Sigmoid colon (tissue), 7 donors: Measurements from ENCODE around the gene NME3. TPM values are rescaled to one million over a fixed set of nuclear protein-coding genes. Genes with fewer than 3 reads are reported as not detected.

Experiments used
- DNase-seq: peaks from one replicate; pipeline ENCODE4 v3.0.0-alpha.2; 2019
- H3K27ac ChIP-seq, 4 donors: fragments of 200-600 bp; sonication (generic); one replicate each; pipeline ENCODE4 v1.5.1; 2016 to 2019; ENCODE audit warnings: mild to moderate bottlenecking in 1 of 4
- H3K27me3 ChIP-seq, 3 donors: fragments of 200-600 bp; sonication (generic); one replicate each; pipeline ENCODE4 v1.5.1; 2019; ENCODE audit warnings: mild to moderate bottlenecking in 1 of 3
- H3K36me3 ChIP-seq, 4 donors: fragments of 200-600 bp; sonication (generic); one replicate each; pipeline ENCODE4 v1.5.1; 2016 to 2019
- H3K4me1 ChIP-seq, 4 donors: fragments of 200-600 bp; sonication (generic); one replicate each; pipeline ENCODE4 v1.5.1; 2017 to 2019
- H3K4me3 ChIP-seq, 4 donors: fragments of 200-600 bp; sonication (generic); one replicate each; pipeline ENCODE4 v1.5.1; 2017 to 2019; ENCODE audit warnings: mild to moderate bottlenecking in 2 of 4, moderate library complexity in 1 of 4
- H3K9me3 ChIP-seq, 4 donors: fragments of 200-600 bp in 3 of 4; sonication (generic) in 3 of 4; one replicate each; pipeline versions ENCODE4 v1.5.1 to v1.6.1; 2013 to 2019
- EP300 ChIP-seq, 4 donors: sonication (generic); formaldehyde crosslinking; IDR thresholded peaks; one replicate each; pipeline ENCODE4 v1.6.1; 2017; ENCODE audit warnings: antibody characterized with exemption in 4 of 4
- POLR2A ChIP-seq, 2 donors: fragments of 450-650 bp; IDR thresholded peaks; one replicate each; pipeline ENCODE4 v1.6.1; 2016; ENCODE audit warnings: antibody characterized with exemption in 2 of 2, mild to moderate bottlenecking in 2 of 2, moderate library complexity in 2 of 2
- POLR2AphosphoS5 ChIP-seq, 4 donors: sonication (generic); formaldehyde crosslinking; IDR thresholded peaks; one replicate each; pipeline ENCODE4 v1.6.1; 2017; ENCODE audit warnings: antibody characterized with exemption in 4 of 4
- WGBS, 2 donors: extraction: QIAGEN DNeasy Blood & Tissue Kit; methylation state at CpG; one replicate each; pipeline ENCODE4 v1.1.7; 2013; 5-methylcytosine and 5-hydroxymethylcytosine counted together
- intact Hi-C: fragments of 100-400 bp; cut with DNase I; formaldehyde crosslinking; loops from one replicate; pipeline ENCODE4 v1.15.1; 2023
- polyA plus RNA-seq, 3 donors: library from polyadenylated mRNA; stranded (reverse); fragments of 200-250 nt; gene quantifications; one replicate each; pipeline ENCODE4 v1.2.3, GENCODE V29; 2013
- total RNA-seq, 4 donors: library from RNA; depleted of rRNA; stranded (reverse); fragments of >200 nt; gene quantifications; one replicate each; pipeline ENCODE4 v1.1.0, GENCODE V29; 2016
- TF ChIP-seq, protein P1 (sequence below), 4 experiments: fragments of 450-650 bp in 3 of 4; fragments of 200-600 bp in 1 of 4; IDR thresholded peaks; one replicate each; pipeline ENCODE4 v1.5.1; 2016 to 2019; ENCODE audit warnings: antibody characterized with exemption in 4 of 4, mild to moderate bottlenecking in 3 of 4, moderate library complexity in 2 of 4
- donor health status: healthy with polysubstance abuse.
- donor health status: Bipolar disorder and iron deficiency.
- donor health status: healthy.

NME3 gene
- total and polyA plus RNA-seq, 7 donors, result 32.4 to 152 (median 87.8) TPM

DNA sequence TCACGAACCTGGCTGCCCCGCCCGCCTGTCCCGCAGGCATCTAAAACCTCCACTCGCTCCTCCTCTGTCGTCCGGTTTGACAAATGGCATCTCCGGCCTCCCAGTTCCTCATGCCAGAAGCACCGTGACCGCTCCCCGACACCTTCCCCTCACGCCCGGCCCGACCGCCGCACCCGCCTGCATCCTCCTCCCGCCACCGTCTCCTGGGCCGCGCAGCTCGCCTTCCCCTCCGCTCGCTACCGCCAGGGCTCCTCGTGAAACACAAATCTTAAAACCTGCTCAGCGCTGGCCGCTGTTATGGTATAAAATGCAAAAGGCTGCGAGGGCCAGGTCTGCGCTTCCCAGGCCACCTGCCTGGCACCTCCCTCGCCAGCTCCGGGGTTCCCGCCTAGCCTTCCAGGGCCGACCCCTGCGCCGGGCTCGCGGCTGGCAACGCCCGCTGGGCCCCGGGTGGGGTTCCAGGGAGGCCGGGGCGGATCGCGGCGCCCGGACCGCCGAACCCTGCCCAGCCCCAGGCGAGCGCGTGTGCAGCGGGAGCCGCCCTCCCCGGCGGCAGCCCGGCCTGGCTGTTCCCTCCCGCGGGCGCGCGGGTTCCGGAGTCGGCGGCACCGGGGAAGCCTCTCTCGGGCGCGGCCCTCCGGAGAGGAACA, 10.5 kb upstream of the NME3 start:
- H3K4me1 ChIP-seq, result peaks cover 0 to 48% (median 40%) of the 10 kb centered on the region in 4 donors
- WGBS, 2 donors, result 0 to 1% methylated on average over 70 of the region's 70 CpGs
- TF ChIP-seq EP300 (IDR thresholded peaks at IDR 0.05) (no peak), POLR2A (IDR thresholded peaks at IDR 0.05) (no peak), POLR2AphosphoS5 (IDR thresholded peaks at IDR 0.05) (peak in 3 of 4 donors; percentile 8 to 14 (median 11))
- TF ChIP-seq, protein P1, sequence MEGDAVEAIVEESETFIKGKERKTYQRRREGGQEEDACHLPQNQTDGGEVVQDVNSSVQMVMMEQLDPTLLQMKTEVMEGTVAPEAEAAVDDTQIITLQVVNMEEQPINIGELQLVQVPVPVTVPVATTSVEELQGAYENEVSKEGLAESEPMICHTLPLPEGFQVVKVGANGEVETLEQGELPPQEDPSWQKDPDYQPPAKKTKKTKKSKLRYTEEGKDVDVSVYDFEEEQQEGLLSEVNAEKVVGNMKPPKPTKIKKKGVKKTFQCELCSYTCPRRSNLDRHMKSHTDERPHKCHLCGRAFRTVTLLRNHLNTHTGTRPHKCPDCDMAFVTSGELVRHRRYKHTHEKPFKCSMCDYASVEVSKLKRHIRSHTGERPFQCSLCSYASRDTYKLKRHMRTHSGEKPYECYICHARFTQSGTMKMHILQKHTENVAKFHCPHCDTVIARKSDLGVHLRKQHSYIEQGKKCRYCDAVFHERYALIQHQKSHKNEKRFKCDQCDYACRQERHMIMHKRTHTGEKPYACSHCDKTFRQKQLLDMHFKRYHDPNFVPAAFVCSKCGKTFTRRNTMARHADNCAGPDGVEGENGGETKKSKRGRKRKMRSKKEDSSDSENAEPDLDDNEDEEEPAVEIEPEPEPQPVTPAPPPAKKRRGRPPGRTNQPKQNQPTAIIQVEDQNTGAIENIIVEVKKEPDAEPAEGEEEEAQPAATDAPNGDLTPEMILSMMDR (IDR thresholded peaks at IDR 0.05), result peak in 1 of 4 experiments; percentile 34
- no peaks in the 10 kb centered on the region for H3K9me3 ChIP-seq
- H3K27ac ChIP-seq, result peak overlapping the region; percentile 80 to 92 (median 87)
- H3K27me3 ChIP-seq, result no peaks in the 10 kb centered on the region
- DNase-seq, result no peak
- peaks cover 0 to 58% (median 34%) of the 10 kb centered on the region in 4 donors for H3K36me3 ChIP-seq
- intact Hi-C loops, result no loop called here
- H3K4me3 ChIP-seq, result peak overlapping the region; percentile 63 to 94 (median 90)

DNA sequence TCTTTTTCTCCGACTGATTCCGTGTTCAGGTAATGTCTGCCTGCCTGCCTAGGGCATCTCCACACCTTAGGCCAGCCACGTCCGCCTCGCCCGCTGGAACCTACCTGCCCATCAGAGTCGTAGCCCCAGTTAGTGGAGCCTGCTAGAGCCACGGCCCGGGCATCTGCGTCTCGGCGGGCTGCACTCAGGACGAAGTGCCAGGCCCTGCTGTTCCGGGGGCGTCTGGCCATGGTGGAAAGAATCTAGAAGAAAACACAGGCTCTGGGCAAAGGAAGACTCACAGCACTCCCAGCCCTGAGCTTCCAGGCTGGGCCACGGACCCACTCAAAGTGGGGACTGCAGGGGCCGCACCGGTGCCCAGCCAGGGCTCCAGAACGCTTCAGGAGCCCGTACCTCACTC, 9.9 kb upstream of the NME3 start:
- peaks cover 0 to 48% (median 40%) of the 10 kb centered on the region in 4 donors for H3K4me1 ChIP-seq
- WGBS, 2 donors, result 54 to 77% methylated on average over 20 of the region's 20 CpGs

DNA sequence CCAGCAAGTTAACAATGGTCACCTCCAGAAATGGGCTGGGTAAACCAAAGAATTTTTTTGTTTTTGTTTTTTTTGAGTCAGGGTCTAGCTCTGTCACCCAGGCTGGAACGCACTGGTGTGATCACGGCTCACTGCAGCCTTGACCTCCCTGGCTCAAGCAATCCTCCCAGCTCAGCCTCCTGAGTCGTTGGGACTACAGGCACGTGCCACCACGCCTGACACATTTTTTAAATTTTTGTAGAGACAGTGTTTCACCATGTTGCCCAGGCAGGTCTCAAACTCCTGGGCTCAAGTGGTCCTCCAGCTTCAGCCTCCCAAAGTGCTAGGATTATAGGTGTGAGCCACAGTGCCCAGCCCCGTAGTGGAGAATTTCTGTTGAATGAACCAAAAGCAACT, 9.3 kb upstream of the NME3 start:
- TF ChIP-seq POLR2A (IDR thresholded peaks at IDR 0.05), result no peak
- H3K27me3 ChIP-seq, result no peaks in the 10 kb centered on the region
- WGBS, 2 donors, result 80 to 90% methylated on average over 6 of the region's 6 CpGs
- no peak overlapping the region for H3K4me3 ChIP-seq
- H3K27ac ChIP-seq, result no peak overlapping the region
- H3K9me3 ChIP-seq, result no peaks in the 10 kb centered on the region
- intact Hi-C loops, result no loop called here
- DNase-seq, result no peak
- H3K36me3 ChIP-seq, result peaks cover 0 to 58% (median 36%) of the 10 kb centered on the region in 4 donors
- H3K4me1 ChIP-seq, result peaks cover 0 to 48% (median 38%) of the 10 kb centered on the region in 4 donors

More for the DNA sequence above, 9.9 kb upstream of the NME3 start:
- intact Hi-C loops, result no loop called here
- Histone ChIP-seq H3K9me3 (no peaks in the 10 kb centered on the region), H3K27me3 (no peaks in the 10 kb centered on the region), H3K4me3 (peak overlapping the region; percentile 63 to 94 (median 90)), H3K27ac (peak overlapping the region; percentile 80 to 92 (median 87)), H3K36me3 (peaks cover 0 to 58% (median 34%) of the 10 kb centered on the region in 4 donors)
- DNase-seq, result no peak
- TF ChIP-seq EP300 (IDR thresholded peaks at IDR 0.05), result no peak
- no peak for TF ChIP-seq POLR2AphosphoS5 (IDR thresholded peaks at IDR 0.05)
- no peak for TF ChIP-seq POLR2A (IDR thresholded peaks at IDR 0.05)
- TF ChIP-seq, protein P1 (IDR thresholded peaks at IDR 0.05), result no peak

GRCh38 chr16:1779741-1780676, 8.7 kb upstream of the NME3 start:
- DNase-seq, result no peak
- intact Hi-C loops, result loop anchor here (10.0 kb wide), 1 partner anchor 1095 kb away; the partner anchor contains the start of genes JMJD8 and STUB1
- WGBS, 2 donors, result 78 to 86% methylated on average over 27 of the region's 27 CpGs

More at GRCh38 chr16:1779741-1780676, 8.7 kb upstream of the NME3 start:
- H3K27me3 ChIP-seq, result no peaks in the 10 kb centered on the region
- peaks cover 0 to 46% (median 37%) of the 10 kb centered on the region in 4 donors for H3K4me1 ChIP-seq
- no peak overlapping the region for H3K4me3 ChIP-seq
- no peaks in the 10 kb centered on the region for H3K9me3 ChIP-seq
- TF ChIP-seq, protein P1 (IDR thresholded peaks at IDR 0.05), result no peak
- TF ChIP-seq EP300 (IDR thresholded peaks at IDR 0.05), result no peak
- no peak for TF ChIP-seq POLR2A (IDR thresholded peaks at IDR 0.05)
- TF ChIP-seq POLR2AphosphoS5 (IDR thresholded peaks at IDR 0.05), result no peak
- peaks cover 0 to 61% (median 41%) of the 10 kb centered on the region in 4 donors for H3K36me3 ChIP-seq
- H3K27ac ChIP-seq, result no peak overlapping the region
